GM19238 (cell line): ENCODE measurements around the gene TUBA8.
"Not testable (repeated sequence)": the region's sequence is repeated elsewhere in the genome, so short reads cannot be mapped to it uniquely, and the experiment has no call there.

ENCODE experiments used
- DNase-seq: peaks from one replicate; pipeline ENCODE4 v3.0.0; 2011; ENCODE audit warnings: low spot score; ENCODE audit not compliant: insufficient read length

Gene TUBA8

DNA sequence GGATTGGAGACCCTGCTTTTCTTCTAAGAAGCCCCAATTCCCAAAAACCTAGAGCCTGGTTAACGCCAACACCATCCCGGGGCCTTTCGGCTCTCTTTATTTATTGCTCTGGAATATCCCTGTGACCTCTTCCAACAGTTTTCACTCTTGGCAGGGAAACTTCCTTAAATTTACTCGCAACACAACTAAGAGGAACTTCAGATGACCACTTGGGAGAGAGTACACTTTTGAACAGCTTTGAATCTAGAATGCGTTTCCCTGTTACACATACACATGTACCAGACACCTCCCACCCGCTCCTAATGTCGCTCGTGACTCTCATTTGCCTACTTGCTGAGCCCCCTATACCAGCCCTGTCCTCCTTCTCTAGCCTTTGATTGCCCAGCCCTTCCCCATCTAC is 19.4 kb downstream of the TUBA8 start:
- DNase-seq = no peak

DNA sequence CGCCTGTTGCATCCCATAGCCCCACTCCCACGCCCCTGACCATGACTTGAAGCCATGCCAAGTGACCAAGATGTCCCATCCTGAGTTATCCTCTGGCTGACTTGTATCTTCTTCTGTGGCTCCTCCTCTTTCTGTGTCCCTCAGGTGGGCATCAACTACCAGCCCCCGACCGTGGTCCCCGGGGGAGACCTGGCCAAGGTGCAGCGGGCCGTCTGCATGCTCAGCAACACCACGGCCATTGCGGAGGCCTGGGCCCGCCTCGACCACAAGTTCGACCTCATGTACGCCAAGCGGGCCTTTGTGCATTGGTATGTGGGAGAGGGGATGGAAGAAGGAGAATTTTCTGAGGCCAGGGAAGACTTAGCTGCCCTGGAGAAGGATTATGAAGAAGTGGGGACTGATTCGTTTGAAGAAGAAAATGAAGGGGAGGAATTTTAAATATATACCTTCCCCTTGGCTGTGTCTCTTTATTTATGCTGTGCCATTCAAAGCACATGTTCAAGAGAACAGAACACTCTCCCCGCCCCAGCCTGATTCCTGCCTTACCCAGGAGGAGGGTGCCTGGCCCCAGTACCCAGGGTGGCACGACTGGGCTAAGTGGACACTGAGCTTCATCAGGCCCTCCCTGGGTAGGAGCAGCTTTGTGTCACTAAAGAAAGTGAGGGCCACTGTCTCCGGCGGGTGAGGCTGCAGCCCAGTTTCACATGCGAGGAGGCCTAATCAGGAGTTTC is 20.3 kb downstream of the TUBA8 start:
- DNase-seq = no peak

DNA sequence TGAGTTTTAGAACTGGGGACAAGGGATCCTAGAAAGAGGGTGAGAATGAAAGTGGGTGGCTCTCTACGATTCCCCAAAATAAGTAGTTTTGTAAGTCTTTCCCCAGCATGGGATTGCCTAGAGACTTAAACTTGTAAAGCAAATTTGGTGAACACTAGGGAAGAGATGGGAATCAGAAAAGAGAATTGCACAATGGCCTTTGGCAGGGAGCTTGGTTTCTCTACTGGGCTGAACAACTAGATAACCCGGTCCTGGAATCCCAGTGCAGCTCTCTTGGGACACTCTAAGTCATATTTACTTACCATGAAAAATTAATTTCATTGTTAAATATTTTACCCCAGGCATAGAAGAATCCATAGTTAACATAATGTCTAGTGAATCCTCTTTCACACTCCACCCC is 22.8 kb downstream of the TUBA8 start:
- no peak for DNase-seq

DNA sequence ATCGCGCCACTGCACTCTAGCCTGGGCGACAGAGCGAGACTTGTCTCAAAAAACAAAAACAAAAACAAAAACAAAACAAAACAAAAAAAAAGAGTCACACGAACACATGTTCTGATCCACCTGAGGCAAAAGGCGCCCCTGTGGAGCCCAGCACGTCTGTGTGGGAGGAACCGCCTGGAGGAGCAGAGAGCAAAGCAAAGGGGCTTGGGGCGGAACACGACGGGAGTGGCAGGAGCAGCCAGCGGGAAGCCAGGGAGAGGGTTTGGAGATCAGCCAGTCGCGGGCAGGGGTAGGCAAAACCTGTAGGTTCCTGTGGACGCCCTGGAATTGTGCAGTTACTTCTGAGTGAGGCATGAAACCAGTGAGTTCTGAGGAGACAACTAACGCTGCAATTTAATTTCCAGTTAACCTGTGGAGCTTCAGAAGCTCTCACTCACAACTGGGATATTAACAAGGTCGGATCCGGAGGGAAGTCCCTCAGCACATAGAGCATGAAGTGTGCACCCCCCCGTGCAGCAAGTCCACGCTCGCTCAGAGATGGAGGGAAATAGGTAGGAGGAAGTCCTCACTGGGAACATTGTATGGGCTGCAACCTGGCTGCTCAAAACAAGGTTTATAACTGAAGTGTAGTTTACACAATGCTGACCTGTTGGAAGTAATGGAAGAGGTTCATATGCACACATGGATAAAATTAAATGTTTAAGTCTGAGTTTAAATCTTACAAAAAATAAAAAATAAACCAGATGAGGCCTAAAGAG is 26.1 kb downstream of the TUBA8 start:
- DNase-seq = no peak

- not testable (repeated sequence) for DNase-seq
These were observed 30.4 kb downstream of the TUBA8 start for GRCh38 chr22:18141004-18141403.

DNA sequence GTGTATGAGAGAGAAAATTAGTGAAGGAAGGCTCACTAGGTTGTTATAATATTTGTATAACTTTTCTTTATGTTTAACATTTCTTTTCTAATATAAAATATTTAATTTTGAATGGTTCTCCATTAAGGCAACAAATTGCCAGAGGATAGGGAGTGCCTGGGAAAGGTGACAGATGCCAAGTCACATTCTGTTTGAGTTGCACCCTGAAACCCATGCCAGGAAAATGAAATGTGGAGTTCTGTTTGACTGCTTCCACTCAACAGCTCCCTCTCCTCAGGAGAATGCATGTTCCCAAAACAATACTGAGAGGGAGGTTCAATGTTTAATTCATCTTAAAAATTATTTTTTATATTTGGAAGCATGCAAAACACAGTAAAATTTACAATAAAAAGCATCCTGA is 33.5 kb downstream of the TUBA8 start:
- no peak for DNase-seq

DNA sequence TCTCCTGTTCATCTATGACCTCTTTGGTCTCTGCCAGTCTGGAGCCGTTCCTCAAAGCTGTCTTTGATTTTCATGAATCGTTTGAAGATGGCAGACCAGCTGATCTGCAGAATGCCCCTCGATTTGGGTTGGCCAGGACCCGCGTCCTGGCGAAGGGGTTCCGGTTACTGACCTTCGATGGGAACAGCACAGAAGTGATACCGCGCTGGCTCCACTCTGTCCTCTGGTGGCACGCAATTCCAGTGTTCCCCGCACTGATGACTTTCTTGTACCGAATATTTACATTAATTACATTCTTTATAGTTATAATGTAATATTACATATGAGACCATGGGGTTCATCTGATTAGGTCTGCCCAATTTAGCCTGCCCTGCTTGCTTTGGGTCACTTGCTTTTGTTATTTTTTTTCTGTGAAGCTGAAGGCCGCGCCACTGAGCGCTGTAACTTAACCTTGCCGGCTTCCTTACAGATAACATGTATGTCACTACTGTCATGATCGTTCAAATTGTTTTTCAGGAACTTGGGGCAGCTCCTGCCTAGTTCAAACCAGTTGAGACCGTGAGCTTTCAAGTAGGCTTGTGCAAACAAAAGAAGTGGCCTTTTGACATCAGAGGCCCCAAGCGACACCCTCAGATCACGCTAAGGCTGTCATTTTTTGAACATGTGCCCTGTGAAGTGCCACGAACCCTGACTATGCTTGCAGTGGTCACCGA is 35.2 kb downstream of the TUBA8 start:
- DNase-seq = no peak

DNA sequence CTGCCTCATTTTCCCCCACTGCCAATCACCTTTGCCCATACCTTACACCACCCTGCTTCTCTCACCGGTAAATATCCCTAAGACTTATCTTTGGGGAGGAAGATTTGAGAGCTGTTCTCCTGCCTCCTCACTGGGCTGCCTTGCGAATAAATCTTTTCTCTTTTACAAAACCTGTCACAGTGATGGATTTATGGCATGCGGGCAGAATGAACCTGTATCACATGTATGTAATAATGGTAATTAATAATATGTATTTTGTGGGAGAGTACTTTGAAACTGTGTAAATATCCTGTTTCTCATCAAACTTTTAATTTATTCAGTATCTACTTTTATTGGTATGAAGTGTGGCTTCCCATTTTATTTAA is 35.8 kb downstream of the TUBA8 start:
- DNase-seq = no peak

DNA sequence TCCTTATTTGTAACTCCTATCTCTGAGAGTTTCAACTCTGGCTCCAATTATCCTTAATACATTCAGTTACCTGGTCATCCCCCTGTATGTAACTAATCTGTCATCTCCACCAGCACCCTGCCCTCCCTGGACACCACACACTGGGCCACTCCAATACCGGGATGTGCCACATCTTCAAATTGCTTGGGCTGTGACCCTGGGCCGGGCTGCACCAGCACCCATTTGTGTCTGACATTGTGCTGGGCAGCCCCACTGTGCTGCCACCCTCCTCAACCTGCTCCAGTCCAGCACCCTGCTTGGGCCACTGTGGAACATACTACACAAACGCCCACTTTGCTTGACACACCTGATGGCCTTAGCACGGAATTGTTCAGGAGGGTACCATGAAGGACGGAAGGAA is 37.2 kb downstream of the TUBA8 start:
- DNase-seq = no peak

- DNase-seq = no peak
These were observed 37.8 kb downstream of the TUBA8 start for GRCh38 chr22:18148293-18148965.

DNA sequence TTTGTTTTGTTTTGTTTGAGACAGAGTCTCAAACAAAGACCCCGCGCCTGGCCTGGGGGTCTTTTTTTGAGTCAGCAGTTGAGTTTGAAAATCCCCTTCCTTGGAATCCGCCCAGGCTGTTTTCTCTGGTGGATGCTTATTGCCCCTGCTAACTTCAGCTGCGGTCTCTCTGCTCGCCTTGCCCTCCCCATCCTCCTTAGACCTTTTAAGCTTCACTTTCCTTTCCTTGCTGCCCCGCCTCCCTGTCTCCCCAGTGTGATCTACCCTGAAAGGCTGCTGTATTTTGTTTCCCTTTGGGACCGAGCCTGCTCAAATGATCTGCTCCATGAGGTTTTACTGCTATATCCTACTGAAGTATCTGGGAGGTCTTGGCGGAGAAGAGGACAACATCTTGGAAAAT is 41.9 kb downstream of the TUBA8 start:
- DNase-seq = peak; percentile 60

DNA sequence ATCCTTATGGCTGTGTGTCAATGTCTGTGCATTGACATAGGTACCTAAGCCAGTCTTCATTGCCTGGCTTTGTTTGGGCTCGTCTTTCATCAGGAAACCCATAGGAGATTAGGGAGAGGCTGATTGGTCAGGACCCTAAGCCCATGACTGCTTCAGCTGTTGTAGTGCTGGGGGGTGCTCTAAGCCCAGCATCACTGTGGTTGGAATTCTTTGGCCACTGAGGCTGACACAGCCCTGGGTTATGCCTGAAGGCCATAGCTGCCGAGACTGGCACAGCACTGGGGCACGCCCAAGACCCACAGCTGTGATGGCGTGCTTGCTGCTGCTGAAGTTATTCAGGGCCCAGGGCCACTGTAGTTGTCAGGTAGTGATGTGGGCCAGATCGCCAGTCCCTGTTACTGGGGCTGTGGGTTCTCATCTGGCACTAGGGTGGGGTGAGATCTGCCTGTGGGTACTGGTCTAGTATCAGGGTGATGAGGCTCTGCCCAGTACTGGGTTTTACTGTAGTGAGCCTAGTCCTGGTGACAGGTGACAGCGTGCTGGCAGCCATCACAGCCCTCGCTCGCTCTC is 44.3 kb downstream of the TUBA8 start:
- no peak for DNase-seq

DNA sequence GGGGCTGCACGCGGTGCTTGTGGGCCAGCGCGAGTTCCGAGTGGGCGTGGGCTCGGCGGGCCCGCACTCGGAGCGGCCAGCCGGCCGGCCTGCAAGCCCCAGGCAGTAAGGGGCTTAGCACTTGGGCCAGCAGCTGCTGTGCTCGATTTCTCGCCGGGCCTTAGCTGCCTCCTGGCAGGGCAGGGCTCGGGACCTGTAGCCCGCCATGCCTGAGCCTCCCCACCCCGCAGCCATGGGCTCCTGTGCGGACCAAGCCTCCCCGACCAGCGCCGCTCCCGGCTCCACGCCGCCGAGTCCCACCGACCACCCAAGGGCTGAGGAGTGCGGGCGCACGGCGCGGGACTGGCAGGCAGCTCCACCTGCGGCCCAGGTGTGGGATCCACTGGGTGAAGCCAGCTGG is 44.9 kb downstream of the TUBA8 start:
- DNase-seq = not testable (repeated sequence)

- no peak for DNase-seq
These were observed 46.5 kb downstream of the TUBA8 start for GRCh38 chr22:18156878-18157713.

GRCh38 chr22:18157714-18158028 is 47.1 kb downstream of the TUBA8 start:
- no peak for DNase-seq

- DNase-seq = not testable (repeated sequence)
These were observed 50.0 kb downstream of the TUBA8 start for GRCh38 chr22:18160641-18161040.

DNA sequence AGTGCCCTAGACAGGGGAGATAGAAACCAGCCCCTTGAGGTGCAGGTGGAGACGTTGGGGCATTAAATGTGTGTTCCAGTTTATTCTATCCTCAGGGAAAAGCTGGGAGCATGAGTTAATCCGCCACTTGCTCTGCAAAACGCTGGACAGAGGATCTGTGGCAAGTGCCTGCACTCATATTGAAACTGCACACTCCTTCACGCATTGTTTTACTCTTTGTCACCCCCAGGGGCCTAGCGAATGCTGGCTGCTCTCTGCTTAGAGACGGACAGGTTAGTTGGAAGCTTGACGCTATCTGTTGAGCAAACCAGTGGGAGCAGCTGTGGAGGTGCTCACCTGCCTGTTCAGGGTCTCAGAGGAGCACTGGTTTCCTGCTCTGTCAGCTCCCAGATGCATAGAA is 53.2 kb downstream of the TUBA8 start:
- peak; percentile 47 for DNase-seq

DNA sequence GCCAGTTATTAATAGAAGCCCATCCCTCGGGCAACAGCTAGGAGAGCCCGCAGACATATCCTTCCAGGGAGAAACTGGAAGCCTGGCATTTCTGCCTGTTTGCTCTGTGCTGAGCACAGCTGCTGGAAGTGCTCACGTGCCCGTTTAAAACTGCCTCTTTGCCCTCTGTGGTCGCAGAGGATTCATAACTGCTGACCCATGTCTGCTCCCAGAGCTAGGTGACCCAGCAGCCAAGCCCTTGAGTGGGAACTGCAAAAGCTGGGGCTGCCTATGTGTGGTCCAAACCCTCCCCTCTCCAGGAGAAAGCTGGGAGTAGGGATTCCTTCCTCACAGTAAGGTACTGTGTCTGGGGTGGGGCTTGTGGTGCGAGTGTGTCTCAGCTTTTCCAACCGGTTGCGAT is 54.0 kb downstream of the TUBA8 start:
- not testable (repeated sequence) for DNase-seq

DNA sequence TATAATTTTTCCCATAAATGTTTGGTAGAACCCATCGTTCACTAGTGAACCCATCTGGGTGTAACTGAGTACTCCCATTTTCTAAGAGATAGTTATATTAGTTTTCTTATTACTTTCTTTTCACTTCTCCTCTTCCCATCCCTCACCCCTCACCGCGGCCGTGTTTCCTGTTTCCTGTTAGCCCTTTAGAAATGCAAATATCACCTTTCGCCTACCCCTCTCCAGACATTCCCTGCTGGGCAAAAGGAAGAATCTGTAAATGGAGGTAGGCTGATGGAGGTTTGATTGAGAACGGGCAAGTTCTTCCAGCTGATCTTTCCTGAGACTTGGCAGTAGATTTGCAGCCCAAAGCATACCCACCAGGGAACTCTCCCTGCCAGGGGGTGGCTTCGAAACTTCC is 54.7 kb downstream of the TUBA8 start:
- DNase-seq = not testable (repeated sequence)

DNA sequence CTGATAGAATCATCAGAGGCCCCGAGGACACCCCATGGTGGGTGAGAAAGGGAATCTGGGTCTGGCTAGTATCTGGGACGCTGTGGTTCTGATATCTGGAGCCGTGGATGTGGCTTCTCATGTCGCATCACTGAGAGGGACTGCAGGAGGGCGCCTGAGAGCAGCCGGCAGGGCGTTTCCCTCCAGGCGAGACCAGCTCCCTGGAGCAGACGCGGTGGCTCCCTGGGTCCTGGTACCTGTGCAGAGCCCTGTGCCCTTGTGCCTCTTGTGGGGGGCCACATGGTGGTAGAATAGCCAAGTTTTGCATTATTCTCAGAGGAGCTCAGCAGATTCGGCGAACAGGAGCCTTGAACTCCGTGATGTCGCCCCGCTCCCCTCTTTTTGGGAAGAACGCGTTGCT is 59.7 kb downstream of the TUBA8 start:
- not testable (repeated sequence) for DNase-seq

DNA sequence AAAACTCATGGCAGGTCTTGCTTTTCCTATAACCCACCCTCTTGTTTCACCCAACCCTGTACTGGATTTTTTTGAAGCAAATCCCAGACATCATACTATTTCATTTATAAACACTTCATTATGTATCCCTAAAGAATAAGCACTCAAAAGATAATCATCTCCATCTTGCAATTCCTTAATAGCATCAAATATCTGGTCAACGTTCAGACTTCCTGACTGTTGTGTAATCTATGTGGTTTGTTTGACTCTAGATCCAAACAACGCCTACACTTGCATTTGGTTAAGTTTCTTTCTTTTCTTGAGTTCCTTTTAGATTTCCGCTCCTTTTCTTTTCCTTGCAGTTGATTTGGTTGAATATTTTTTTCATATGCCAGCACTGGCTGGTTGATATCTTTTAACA is 61.6 kb downstream of the TUBA8 start:
- not testable (repeated sequence) for DNase-seq
